DND-41 (cell line): Measurements from ENCODE around the gene SLC35F5.

Experiments used
- ATAC-seq: fragments of 200-7000 bp; cut with Tn5 transposase; 3 replicates; pipeline ENCODE4 v1.9.1; 2021; ENCODE audit warnings: low read depth; ENCODE audit not compliant: insufficient read depth
- DNase-seq: peaks from one replicate; pipeline ENCODE4 v3.0.0-alpha.2; 2020
- H2AFZ ChIP-seq: 2 replicates; pipeline ENCODE4 v1.6.0; 2012; ENCODE audit warnings: low read depth, low read length
- H3K27ac ChIP-seq: 2 replicates; pipeline ENCODE4 v1.5.1; 2012; ENCODE audit warnings: low read length, inconsistent platforms
- H3K27me3 ChIP-seq: fragments of 200-600 bp; sonication (generic); 2 replicates; pipeline ENCODE4 v1.6.0; 2012; ENCODE audit warnings: low read length, mild to moderate bottlenecking, inconsistent platforms; ENCODE audit not compliant: insufficient read depth, poor library complexity
- H3K36me3 ChIP-seq: 2 replicates; pipeline ENCODE4 v1.5.1; 2012; ENCODE audit warnings: low read length, inconsistent platforms; ENCODE audit not compliant: insufficient read depth
- H3K4me1 ChIP-seq: 2 replicates; pipeline ENCODE4 v1.5.1; 2012; ENCODE audit warnings: mild to moderate bottlenecking, low read length; ENCODE audit not compliant: insufficient read depth
- H3K4me2 ChIP-seq: 2 replicates; pipeline ENCODE4 v1.6.0; 2012; ENCODE audit warnings: mild to moderate bottlenecking, moderate library complexity, low read length, inconsistent platforms; ENCODE audit not compliant: insufficient read depth
- H3K4me3 ChIP-seq, 2 experiments: fragments of 200-600 bp in 1 of 2; shearing (Covaris generic) in 1 of 2; 2 replicates each; pipeline ENCODE4 v1.5.1; 2012 to 2016; ENCODE audit warnings: inconsistent platforms in 2 of 2, low read length in 2 of 2, mild to moderate bottlenecking in 2 of 2, low read depth in 1 of 2, moderate library complexity in 1 of 2
- H3K79me2 ChIP-seq: 2 replicates; pipeline ENCODE4 v1.6.0; 2012; ENCODE audit warnings: low read length, inconsistent platforms; ENCODE audit not compliant: insufficient read depth
- H3K9ac ChIP-seq: 2 replicates; pipeline ENCODE4 v1.6.0; 2012; ENCODE audit warnings: low read depth, mild to moderate bottlenecking, inconsistent platforms, low read length, moderate library complexity
- H3K9me3 ChIP-seq: 2 replicates; pipeline ENCODE4 v1.5.1; 2012; ENCODE audit warnings: low read length, moderate library complexity, mild to moderate bottlenecking, inconsistent platforms; ENCODE audit not compliant: insufficient read depth, severe bottlenecking
- H4K20me1 ChIP-seq: 2 replicates; pipeline ENCODE4 v1.6.0; 2012; ENCODE audit warnings: low read length; ENCODE audit not compliant: insufficient read depth
- EZH2 ChIP-seq: IDR thresholded peaks from 3 replicates; pipeline ENCODE4 v1.6.1; 2012; ENCODE audit warnings: borderline replicate concordance, low read depth, mild to moderate bottlenecking, moderate library complexity, low read length, inconsistent platforms; ENCODE audit not compliant: severe bottlenecking
- TF ChIP-seq, protein P1 (sequence below): IDR thresholded peaks from 2 replicates; pipeline ENCODE4 v1.5.1; 2012; ENCODE audit warnings: borderline replicate concordance, low read length, moderate library complexity, mild to moderate bottlenecking; ENCODE audit not compliant: poor library complexity, severe bottlenecking; ENCODE audit errors: extremely low read depth

SLC35F5 gene

DNA sequence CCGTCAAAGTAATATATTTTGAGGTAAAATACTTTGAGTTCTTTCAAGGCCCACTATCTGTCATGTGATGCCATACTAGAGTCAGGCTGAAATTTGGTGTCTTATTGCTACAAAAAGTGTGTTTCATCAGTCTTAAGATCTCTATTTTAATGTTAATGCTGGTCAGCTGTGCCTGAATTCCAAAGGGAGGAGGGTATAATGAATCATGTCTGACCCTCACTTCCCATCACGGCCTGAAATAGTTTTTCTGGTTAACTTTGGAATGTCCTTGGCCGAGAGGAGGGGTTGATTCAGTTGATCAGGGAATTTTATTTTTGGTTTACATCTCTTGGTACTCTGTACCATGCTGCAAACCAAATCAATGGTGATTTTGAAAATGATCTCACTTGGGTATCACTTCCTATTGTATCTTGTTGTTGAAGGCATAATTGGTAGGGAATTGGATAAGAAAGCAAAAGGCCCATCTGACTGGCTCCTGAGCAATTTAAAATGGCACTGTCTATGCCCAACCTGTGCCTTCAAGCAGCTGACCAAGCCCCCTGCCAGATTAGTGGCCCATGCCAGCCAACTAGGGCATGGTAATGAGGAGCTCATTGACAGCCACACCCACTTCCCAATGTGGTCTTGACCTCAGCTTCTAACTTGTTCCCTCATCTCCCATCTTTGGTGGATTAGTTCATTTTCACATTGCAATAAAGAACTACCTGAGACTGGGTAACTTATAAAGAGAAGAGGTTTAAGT is 6.1 kb upstream of the SLC35F5 start:
- Histone ChIP-seq H3K27me3 (no peaks in the 10 kb centered on the region), H3K4me3 (no peak overlapping the region), H3K79me2 (no peaks in the 10 kb centered on the region), H3K4me1 (peaks cover 3% of the 10 kb centered on the region), H3K27ac (no peak overlapping the region), H3K9ac (no peak overlapping the region), H4K20me1 (no peaks in the 10 kb centered on the region), H3K36me3 (no peaks in the 10 kb centered on the region), H3K9me3 (no peaks in the 10 kb centered on the region), H2AFZ (no peak overlapping the region), H3K4me2 (no peak overlapping the region)
- ATAC-seq (no peak), DNase-seq (no peak)
- TF ChIP-seq EZH2, result no peak
- TF ChIP-seq, protein P1, sequence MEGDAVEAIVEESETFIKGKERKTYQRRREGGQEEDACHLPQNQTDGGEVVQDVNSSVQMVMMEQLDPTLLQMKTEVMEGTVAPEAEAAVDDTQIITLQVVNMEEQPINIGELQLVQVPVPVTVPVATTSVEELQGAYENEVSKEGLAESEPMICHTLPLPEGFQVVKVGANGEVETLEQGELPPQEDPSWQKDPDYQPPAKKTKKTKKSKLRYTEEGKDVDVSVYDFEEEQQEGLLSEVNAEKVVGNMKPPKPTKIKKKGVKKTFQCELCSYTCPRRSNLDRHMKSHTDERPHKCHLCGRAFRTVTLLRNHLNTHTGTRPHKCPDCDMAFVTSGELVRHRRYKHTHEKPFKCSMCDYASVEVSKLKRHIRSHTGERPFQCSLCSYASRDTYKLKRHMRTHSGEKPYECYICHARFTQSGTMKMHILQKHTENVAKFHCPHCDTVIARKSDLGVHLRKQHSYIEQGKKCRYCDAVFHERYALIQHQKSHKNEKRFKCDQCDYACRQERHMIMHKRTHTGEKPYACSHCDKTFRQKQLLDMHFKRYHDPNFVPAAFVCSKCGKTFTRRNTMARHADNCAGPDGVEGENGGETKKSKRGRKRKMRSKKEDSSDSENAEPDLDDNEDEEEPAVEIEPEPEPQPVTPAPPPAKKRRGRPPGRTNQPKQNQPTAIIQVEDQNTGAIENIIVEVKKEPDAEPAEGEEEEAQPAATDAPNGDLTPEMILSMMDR, result no peak

DNA sequence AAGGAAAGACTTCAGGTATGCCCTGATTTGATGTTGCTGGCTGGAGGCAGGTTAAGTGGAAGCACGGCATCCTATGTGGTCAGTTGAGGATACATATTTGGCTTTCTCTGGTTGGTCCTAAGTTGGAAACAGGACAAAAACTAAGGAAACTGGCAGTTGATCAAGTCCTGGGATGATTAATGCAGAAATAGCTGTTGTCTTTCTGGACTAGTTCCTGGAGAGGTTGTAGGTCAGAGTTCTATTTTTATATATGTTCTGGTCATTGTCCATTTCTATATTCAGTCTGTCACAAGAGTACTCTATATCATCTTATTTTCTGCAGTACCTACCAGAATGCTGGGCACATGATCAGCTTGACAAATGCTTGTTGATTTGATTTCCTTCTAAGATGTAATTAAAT is 4.0 kb upstream of the SLC35F5 start:
- DNase-seq (no peak), ATAC-seq (no peak)
- Histone ChIP-seq H4K20me1 (no peaks in the 10 kb centered on the region), H3K79me2 (peaks cover 18% of the 10 kb centered on the region), H2AFZ (no peak overlapping the region), H3K4me3 (no peak overlapping the region), H3K27ac (no peak overlapping the region), H3K4me1 (peaks cover 11% of the 10 kb centered on the region), H3K27me3 (no peaks in the 10 kb centered on the region), H3K4me2 (no peak overlapping the region), H3K9me3 (no peaks in the 10 kb centered on the region), H3K9ac (no peak overlapping the region), H3K36me3 (peaks cover 3% of the 10 kb centered on the region; the same call in 1 of the 2 replicates)
- no peak for TF ChIP-seq EZH2
- TF ChIP-seq, protein P1, result no peak

DNA sequence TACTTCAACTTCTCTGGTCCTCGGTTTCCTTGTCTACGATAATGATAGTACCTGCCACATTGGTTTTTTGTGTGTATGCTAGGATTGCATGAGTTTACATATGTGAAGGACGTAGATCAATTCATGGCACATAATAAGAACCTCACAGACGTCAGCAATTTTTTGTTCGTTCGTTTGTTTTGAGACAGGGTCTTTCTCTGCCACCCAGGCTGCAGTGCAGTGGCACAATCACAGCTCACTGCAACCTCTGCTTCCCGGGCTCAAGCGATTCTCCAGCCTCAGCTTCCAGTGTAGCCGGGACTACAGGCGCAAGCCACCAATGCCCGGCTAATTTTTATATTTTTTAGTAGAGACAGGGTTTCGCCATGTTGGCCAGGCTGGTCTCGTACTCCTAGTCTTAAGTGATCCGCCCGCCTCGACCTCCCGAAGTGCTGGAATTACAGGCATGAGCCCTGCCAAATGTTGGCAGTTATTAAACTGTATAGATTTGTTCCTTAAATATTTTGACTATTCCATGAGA is 756 bp upstream of the SLC35F5 start:
- Histone ChIP-seq H3K4me3 (peak overlapping the region; percentile 90 to 96), H2AFZ (peak overlapping the region; percentile 95), H3K9me3 (no peaks in the 10 kb centered on the region), H3K27ac (peak overlapping the region; percentile 95), H4K20me1 (no peaks in the 10 kb centered on the region), H3K4me2 (peak overlapping the region; percentile 83), H3K36me3 (peaks cover 12% of the 10 kb centered on the region), H3K4me1 (peaks cover 25% of the 10 kb centered on the region), H3K79me2 (peaks cover 31% of the 10 kb centered on the region), H3K27me3 (no peaks in the 10 kb centered on the region), H3K9ac (peak overlapping the region; percentile 87)
- TF ChIP-seq EZH2, result no peak
- TF ChIP-seq, protein P1, result no peak
- DNase-seq (peak; percentile 12), ATAC-seq (peak; percentile 10; the same call in 2 of the 3 replicates)
